Measurements from ENCODE around the gene VSIG4. TPM values are rescaled to one million over a fixed set of nuclear protein-coding genes. Genes with fewer than 3 reads are reported as not detected.

VSIG4 gene
- total RNA-seq, 1 experiment from 2014 or later: 0.10 TPM

DNA sequence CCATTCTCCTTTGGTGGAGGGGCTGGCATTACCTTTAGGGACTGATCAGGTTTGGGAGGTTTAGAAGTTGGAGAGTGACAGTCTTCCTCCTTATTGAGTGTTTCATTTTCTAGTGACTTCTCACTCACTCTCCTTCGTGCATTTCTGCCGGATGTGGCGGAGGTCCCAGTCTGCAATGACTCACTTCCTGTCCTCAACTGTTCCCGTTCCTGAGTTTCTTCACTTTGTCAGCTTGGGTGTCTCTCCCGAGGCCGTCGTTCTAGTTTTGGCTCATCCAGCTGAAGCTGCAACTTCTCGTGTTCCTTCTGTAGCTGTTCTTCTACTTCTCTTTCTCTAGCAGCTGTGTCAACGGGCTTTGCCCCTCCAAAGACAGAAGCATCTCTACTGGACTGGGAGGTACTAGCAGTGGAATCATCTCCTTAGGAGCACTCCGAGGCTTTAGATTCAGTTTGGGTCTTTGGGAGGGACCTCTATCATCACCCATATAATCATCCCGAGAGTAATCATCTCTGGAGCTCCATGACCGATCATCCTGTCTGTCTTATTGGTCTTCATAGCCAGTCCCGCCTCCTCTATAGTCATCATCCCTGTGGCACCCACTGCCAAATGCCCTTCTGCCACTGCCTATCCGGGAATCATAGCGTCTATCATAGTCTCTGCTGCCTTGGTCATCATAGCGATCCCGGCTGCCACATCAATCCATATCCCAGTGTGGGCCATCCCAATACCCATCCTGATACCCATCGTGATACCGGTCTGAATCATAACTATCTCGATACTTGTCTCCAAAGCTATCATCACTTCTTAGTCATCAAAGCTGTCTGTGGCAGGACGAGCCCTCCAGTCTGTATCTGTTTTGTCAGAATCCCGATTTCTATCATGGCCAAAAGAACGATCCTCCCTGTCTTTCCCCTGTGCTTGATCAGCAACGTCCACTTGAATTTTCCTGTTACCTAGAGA, 35.3 kb upstream of the VSIG4 start:
- H3K36me3 ChIP-seq (ENCODE audit: control insufficient read depth, insufficient read depth, low read length): no peaks in the 10 kb centered on the region
- no peak overlapping the region for H3K4me3 ChIP-seq (ENCODE audit: low read depth in 2 of 2, low read length in 2 of 2)
- H3K27ac ChIP-seq (ENCODE audit: low read length): no peak overlapping the region
- no peaks in the 10 kb centered on the region for H3K4me1 ChIP-seq (ENCODE audit: control insufficient read depth, insufficient read depth, low read length)
- no peaks in the 10 kb centered on the region for H3K27me3 ChIP-seq (ENCODE audit: control insufficient read depth, insufficient read depth, low read length)
- in situ Hi-C loops (cut with HindIII; ENCODE audit: low pct_unique_long_range_greater_than_20kb, low sequenced_read_pairs): no loop called here
- ChIA-PET CTCF (no interaction called here), POLR2A (no interaction called here)
- ATAC-seq: no peak
- TF ChIP-seq, protein P1, sequence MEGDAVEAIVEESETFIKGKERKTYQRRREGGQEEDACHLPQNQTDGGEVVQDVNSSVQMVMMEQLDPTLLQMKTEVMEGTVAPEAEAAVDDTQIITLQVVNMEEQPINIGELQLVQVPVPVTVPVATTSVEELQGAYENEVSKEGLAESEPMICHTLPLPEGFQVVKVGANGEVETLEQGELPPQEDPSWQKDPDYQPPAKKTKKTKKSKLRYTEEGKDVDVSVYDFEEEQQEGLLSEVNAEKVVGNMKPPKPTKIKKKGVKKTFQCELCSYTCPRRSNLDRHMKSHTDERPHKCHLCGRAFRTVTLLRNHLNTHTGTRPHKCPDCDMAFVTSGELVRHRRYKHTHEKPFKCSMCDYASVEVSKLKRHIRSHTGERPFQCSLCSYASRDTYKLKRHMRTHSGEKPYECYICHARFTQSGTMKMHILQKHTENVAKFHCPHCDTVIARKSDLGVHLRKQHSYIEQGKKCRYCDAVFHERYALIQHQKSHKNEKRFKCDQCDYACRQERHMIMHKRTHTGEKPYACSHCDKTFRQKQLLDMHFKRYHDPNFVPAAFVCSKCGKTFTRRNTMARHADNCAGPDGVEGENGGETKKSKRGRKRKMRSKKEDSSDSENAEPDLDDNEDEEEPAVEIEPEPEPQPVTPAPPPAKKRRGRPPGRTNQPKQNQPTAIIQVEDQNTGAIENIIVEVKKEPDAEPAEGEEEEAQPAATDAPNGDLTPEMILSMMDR (IDR thresholded peaks at IDR 0.05): no peak
- TF ChIP-seq SIN3A (IDR thresholded peaks at IDR 0.05; ENCODE audit: borderline replicate concordance, insufficient read depth, low read depth, low read length): no peak
- TF ChIP-seq, protein P2, sequence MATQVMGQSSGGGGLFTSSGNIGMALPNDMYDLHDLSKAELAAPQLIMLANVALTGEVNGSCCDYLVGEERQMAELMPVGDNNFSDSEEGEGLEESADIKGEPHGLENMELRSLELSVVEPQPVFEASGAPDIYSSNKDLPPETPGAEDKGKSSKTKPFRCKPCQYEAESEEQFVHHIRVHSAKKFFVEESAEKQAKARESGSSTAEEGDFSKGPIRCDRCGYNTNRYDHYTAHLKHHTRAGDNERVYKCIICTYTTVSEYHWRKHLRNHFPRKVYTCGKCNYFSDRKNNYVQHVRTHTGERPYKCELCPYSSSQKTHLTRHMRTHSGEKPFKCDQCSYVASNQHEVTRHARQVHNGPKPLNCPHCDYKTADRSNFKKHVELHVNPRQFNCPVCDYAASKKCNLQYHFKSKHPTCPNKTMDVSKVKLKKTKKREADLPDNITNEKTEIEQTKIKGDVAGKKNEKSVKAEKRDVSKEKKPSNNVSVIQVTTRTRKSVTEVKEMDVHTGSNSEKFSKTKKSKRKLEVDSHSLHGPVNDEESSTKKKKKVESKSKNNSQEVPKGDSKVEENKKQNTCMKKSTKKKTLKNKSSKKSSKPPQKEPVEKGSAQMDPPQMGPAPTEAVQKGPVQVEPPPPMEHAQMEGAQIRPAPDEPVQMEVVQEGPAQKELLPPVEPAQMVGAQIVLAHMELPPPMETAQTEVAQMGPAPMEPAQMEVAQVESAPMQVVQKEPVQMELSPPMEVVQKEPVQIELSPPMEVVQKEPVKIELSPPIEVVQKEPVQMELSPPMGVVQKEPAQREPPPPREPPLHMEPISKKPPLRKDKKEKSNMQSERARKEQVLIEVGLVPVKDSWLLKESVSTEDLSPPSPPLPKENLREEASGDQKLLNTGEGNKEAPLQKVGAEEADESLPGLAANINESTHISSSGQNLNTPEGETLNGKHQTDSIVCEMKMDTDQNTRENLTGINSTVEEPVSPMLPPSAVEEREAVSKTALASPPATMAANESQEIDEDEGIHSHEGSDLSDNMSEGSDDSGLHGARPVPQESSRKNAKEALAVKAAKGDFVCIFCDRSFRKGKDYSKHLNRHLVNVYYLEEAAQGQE (IDR thresholded peaks at IDR 0.05; ENCODE audit: insufficient read depth in 1 of 2, low read depth in 2 of 2, low read length in 1 of 2): no peak
- TF ChIP-seq POLR2AphosphoS5 (IDR thresholded peaks at IDR 0.05; ENCODE audit: low read depth, low read length): no peak
- TF ChIP-seq TCF7L2 (IDR thresholded peaks at IDR 0.05; ENCODE audit: low read depth, low read length): no peak
- intact Hi-C loops (cut with micrococcal nuclease; ENCODE audit: unreplicated experiment): no loop called here
- no TSS peak for BruUV-seq (replicated peaks)
- H3K9me3 ChIP-seq (ENCODE audit: control insufficient read depth, insufficient read depth, low read depth, low read length): no peaks in the 10 kb centered on the region
- DNase-seq (ENCODE audit: low read depth, low spot score): no peak

DNA sequence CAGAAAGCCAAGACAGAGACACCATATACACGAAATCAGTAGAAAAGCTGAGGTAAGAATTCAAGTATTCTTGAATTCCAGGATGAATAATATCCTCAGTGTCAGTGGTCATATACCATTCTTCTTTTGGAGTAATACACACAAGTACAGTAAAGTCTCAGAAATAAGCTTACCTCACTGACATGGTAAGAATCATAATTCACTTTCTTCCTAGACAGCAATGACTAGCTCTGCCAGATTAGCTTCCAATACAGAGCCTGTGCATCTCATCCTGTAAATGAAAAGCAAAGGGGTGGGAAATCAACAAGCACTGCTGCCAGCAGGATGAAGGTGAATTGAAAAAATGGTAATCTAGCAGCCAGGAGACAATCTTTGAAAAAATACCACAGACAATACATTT, 31.2 kb upstream of the VSIG4 start:
- no peak for ATAC-seq
- in situ Hi-C loops (cut with HindIII; ENCODE audit: low pct_unique_long_range_greater_than_20kb, low sequenced_read_pairs): no loop called here
- no TSS peak for BruUV-seq (replicated peaks)

DNA sequence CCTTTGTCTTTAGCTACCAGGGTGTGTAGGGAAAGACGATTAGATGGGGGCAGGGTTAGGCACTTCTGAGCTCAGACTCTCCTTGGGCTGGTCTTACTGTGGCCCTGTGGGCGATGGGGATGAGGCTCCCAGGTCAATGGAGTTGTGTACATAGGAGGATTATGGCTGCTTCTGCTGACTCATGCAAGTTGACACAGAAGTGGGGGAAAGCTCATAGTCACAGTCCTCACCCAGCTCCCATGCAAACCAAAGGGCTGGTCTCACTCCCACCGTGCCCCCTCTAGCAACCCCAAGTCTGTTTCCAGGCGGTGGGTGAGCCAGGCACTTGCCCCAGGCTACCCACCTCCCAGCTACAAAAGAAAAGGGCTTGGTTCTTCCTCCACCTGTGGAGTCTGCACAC, 24.4 kb upstream of the VSIG4 start:
- ChIA-PET CTCF (no interaction called here), POLR2A (no interaction called here)
- ATAC-seq (no peak), DNase-seq (ENCODE audit: low read depth, low spot score) (no peak)
- in situ Hi-C loops (cut with HindIII; ENCODE audit: low pct_unique_long_range_greater_than_20kb, low sequenced_read_pairs): no loop called here
- no peak overlapping the region for H3K4me3 ChIP-seq (ENCODE audit: low read depth in 2 of 2, low read length in 2 of 2)
- no peaks in the 10 kb centered on the region for H3K27me3 ChIP-seq (ENCODE audit: control insufficient read depth, insufficient read depth, low read length)
- H3K9me3 ChIP-seq (ENCODE audit: control insufficient read depth, insufficient read depth, low read depth, low read length): no peaks in the 10 kb centered on the region
- intact Hi-C loops (cut with micrococcal nuclease; ENCODE audit: unreplicated experiment): no loop called here
- no peak overlapping the region for H3K27ac ChIP-seq (ENCODE audit: low read length)
- H3K4me1 ChIP-seq (ENCODE audit: control insufficient read depth, insufficient read depth, low read length): no peaks in the 10 kb centered on the region
- no peaks in the 10 kb centered on the region for H3K36me3 ChIP-seq (ENCODE audit: control insufficient read depth, insufficient read depth, low read length)
- TF ChIP-seq, protein P1 (IDR thresholded peaks at IDR 0.05): no peak
- TF ChIP-seq TCF7L2 (IDR thresholded peaks at IDR 0.05; ENCODE audit: low read depth, low read length) (no peak), POLR2AphosphoS5 (IDR thresholded peaks at IDR 0.05; ENCODE audit: low read depth, low read length) (no peak), SIN3A (IDR thresholded peaks at IDR 0.05; ENCODE audit: borderline replicate concordance, insufficient read depth, low read depth, low read length) (no peak)
- TF ChIP-seq, protein P2 (IDR thresholded peaks at IDR 0.05; ENCODE audit: insufficient read depth in 1 of 2, low read depth in 2 of 2, low read length in 1 of 2): no peak
- BruUV-seq (replicated peaks): no TSS peak

More for the DNA sequence above, 31.2 kb upstream of the VSIG4 start:
- no peak for TF ChIP-seq TCF7L2 (IDR thresholded peaks at IDR 0.05; ENCODE audit: low read depth, low read length)
- no peak for TF ChIP-seq POLR2AphosphoS5 (IDR thresholded peaks at IDR 0.05; ENCODE audit: low read depth, low read length)
- TF ChIP-seq SIN3A (IDR thresholded peaks at IDR 0.05; ENCODE audit: borderline replicate concordance, insufficient read depth, low read depth, low read length): no peak
- ChIA-PET CTCF (no interaction called here), POLR2A (no interaction called here)
- no peak for DNase-seq (ENCODE audit: low read depth, low spot score)
- Histone ChIP-seq H3K4me3 (ENCODE audit: low read depth in 2 of 2, low read length in 2 of 2) (no peak overlapping the region), H3K36me3 (ENCODE audit: control insufficient read depth, insufficient read depth, low read length) (no peaks in the 10 kb centered on the region), H3K27me3 (ENCODE audit: control insufficient read depth, insufficient read depth, low read length) (no peaks in the 10 kb centered on the region), H3K27ac (ENCODE audit: low read length) (no peak overlapping the region), H3K4me1 (ENCODE audit: control insufficient read depth, insufficient read depth, low read length) (no peaks in the 10 kb centered on the region), H3K9me3 (ENCODE audit: control insufficient read depth, insufficient read depth, low read depth, low read length) (no peaks in the 10 kb centered on the region)
- intact Hi-C loops (cut with micrococcal nuclease; ENCODE audit: unreplicated experiment): no loop called here

Data from Panc1 (cell line).